GM21619 (cell line): ENCODE data around the gene SLC7A8.
"Not testable (repeated sequence)": the region's sequence is repeated elsewhere in the genome, so short reads cannot be mapped to it uniquely, and the experiment has no call there.

ENCODE experiments used
- ATAC-seq: cut with Tn5 transposase; IDR thresholded peaks from one replicate; pipeline ENCODE4 v1.9.1; 2021; ENCODE audit not compliant: unreplicated experiment

The SLC7A8 gene

GRCh38 chr14:23115918-23116317 lies 67.5 kb downstream of the SLC7A8 start:
- ATAC-seq = no peak

- ATAC-seq = no peak
Observed at GRCh38 chr14:23115039-23115731, 68.3 kb downstream of the SLC7A8 start.

GRCh38 chr14:23114669-23115038 lies 68.8 kb downstream of the SLC7A8 start:
- ATAC-seq = no peak

GRCh38 chr14:23114120-23114458 lies 69.4 kb downstream of the SLC7A8 start:
- ATAC-seq = no peak

GRCh38 chr14:23113431-23114119 lies 69.9 kb downstream of the SLC7A8 start:
- ATAC-seq = no peak

- ATAC-seq = no peak
Observed at GRCh38 chr14:23112359-23113178, 70.9 kb downstream of the SLC7A8 start.

GRCh38 chr14:23110579-23111365 lies 72.7 kb downstream of the SLC7A8 start:
- ATAC-seq = no peak

DNA sequence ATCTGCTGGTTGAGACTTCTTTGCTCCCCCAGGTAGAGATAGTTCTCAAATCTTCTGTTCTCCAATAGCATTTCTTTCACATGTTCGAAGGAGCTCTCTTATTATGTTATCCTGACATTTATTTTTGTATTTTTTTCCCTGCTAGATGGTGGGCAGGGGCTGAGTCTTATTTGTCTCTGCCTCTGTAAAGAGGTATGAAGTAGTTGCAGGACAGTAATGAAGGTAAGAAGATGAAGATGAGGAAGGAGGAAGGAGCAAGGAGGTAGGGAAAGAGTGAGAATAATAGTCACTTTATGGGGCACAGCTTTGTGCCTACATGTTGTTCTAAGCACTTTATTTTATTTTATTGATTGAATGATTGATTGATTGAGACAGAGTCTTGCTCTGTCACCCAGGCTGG lies 73.7 kb downstream of the SLC7A8 start:
- no peak for ATAC-seq

GRCh38 chr14:23108169-23108568 lies 75.3 kb downstream of the SLC7A8 start:
- not testable (repeated sequence) for ATAC-seq

DNA sequence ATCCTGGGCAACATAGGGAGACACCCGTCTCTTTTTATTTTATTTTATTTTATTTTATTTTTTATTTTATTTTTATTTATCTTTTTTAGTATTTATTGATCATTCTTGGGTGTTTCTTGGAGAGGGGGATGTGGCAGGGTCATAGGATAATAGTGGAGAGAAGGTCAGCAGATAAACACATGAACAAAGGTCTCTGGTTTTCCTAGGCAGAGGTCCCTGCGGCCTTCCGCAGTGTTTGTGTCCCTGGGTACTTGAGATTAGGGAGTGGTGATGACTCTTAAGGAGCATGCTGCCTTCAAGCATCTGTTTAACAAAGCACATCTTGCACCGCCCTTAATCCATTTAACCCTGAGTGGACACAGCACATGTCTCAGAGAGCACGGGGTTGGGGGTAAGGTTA lies 75.8 kb downstream of the SLC7A8 start:
- ATAC-seq = not testable (repeated sequence)

GRCh38 chr14:23106747-23107045 lies 76.8 kb downstream of the SLC7A8 start:
- no peak for ATAC-seq

- no peak for ATAC-seq
Observed at GRCh38 chr14:23105348-23105824, 78.1 kb downstream of the SLC7A8 start.

GRCh38 chr14:23104591-23105347 lies 78.7 kb downstream of the SLC7A8 start, which contains the start of gene CIROP:
TSS of gene CIROP (minus strand) at chr14:23104989. CDS start at chr14:23104920, 69 bp downstream.
- no peak for ATAC-seq

DNA sequence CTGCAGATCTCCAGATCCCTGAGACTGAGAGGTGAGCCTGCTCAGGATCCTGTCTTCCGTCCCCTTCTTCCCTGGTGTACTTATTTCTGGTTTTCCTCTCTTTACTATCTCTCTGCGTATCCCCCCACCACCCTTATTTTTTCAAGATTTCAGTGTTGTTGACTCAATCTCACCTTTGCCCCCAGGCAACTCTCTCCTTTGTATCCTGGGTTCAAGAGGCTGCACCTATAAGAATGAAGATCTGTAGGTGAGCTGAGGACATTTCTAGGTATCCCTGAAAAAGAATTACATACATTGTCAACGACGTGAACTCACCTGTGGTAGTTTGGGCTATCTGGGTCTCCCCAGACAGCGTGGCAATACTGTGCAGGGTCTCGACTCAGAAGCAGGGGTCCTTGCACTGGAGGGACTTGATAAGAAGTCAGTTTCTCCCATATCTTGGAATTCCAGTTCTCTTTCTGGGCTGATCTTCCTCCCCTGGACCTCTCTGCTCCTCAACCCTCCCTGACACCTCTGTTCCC lies 79.3 kb downstream of the SLC7A8 start:
- no peak for ATAC-seq

DNA sequence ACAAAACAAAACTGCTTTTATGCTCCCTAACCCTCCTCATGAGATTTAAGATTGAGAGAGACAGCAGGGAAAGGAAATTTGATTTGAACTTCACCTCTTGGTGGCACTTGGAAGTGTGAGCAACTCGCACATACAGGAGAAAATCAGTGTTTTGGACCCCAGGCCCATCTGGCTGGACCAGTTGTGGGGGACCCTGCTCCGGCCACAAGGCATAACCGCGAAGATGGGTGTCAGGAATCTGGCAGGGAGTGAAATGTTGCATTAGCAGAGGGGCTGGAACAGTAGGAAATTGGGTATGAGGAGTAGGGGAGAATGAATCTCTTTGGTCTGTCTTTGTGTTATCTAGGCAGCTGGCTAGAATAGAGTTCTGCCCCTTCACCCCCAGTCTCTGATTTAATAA lies 79.9 kb downstream of the SLC7A8 start:
- no peak for ATAC-seq

- no peak for ATAC-seq
Observed at GRCh38 chr14:23102801-23103200, 80.7 kb downstream of the SLC7A8 start.

DNA sequence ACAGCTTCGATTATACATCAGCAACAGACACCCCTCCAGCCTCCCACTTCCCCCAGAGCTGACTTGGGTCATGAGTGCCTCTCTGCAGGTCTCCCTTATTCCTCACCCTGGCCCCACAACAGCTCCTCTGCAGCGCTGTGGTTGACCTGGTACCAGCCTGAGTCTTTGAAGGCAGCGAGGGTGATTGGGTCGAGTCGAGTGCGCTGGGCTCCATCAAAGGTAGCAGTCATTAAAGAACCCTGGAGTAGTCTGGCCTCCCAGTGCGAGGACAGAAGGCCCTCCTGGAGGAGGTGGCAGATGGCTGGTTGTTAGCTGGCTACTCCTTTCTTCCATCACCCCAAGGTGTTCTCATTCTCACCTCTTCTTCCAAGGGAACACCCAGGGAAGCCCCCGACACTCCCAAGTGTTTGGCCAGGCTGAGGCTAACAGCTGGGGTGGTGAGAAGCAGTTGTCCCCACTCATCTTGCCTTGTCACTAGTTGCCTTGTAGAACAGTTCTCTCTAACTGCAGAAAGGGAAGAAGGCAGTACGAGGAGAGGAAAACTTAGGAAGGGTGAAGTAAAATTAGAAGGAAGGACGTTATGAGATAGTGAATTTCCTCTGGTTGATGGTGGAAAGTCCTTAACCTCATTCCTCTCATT lies 81.4 kb downstream of the SLC7A8 start:
- no peak for ATAC-seq

DNA sequence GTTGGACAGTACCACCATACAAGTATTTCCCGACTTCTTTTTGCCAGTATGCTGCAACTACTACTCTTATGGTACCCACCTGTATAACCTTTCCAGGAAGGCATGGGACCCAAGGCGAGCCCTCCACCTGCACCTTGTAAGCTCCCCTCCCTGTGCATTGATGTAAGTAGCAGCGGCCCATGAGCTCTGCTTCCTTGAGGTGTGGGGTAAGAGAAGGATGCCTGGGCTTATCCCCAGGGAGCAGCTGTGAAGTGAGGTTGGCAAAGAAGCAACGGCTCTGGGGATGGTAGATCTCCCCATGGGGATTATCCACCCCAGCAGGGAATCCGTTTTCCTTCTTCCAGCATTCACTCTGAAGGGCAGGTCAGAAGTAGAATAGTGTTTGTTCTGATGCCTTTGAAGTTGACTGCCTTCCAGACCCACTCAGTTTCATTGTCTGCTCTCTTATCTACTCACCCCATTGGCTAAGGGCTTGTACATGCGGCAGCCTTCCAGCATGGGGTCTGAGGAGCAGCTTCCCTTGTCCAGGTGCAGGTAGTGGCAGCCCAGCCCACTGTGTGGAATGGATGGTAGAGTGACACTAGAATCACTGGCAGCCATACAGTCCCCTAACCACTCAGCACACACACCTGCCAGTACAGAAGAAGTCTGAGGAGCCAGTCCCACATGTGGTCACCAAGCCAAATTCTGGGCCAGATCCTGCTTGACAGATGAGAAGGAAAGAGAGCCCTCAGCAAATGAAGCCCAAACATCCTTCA lies 82.1 kb downstream of the SLC7A8 start:
- ATAC-seq = no peak
